GM12878 (cell line): ENCODE measurements around the gene SNCAIP. TPM values are rescaled to one million over a fixed set of nuclear protein-coding genes. Genes with fewer than 3 reads are reported as not detected.

Experiments used
- ATAC-seq: fragments of 200-7000 bp; cut with Tn5 transposase; 3 replicates; pipeline ENCODE4 v1.9.1; 2020; ENCODE audit warnings: mild to moderate bottlenecking, moderate library complexity
- BruUV-seq: library from RNA; stranded (reverse); fragments of 400-500 nt; replicated peaks from 2 replicates; lab custom pipeline; 2021; lab: Mats Ljungman, UMichigan
- CTCF ChIA-PET: fragments of 300-600 bp; sonication (Branson Sonifier 250); formaldehyde crosslinking; extraction: SDS; loops from one replicate; lab custom pipeline; 2021; ENCODE audit warnings: inconsistent platforms; lab: Yijun Ruan, JAX
- POLR2A ChIA-PET: fragments of 350-600 bp; formaldehyde crosslinking; extraction: SDS; loops from one replicate; lab custom pipeline; 2021; ENCODE audit warnings: inconsistent platforms; lab: Charles Lee
- RAD21 ChIA-PET: fragments of 300-600 bp; sonication (Branson Sonifier 250); formaldehyde crosslinking; loops from one replicate; lab custom pipeline; 2023; ENCODE audit warnings: antibody characterized with exemption; ENCODE audit not compliant: unreplicated experiment; lab: Charles Lee
- SMC1A ChIA-PET: fragments of 300-600 bp; sonication (Branson Sonifier 250); formaldehyde crosslinking; loops from one replicate; lab custom pipeline; 2023; ENCODE audit not compliant: unreplicated experiment, uncharacterized antibody; lab: Charles Lee
- DNase-seq: peaks from one replicate; pipeline ENCODE4 v3.0.0-alpha.2; 2011; ENCODE audit warnings: low read depth, low spot score
- FAIRE-seq: peaks from 3 replicates; lab custom pipeline; 2011; peaks lifted over from hg19 to GRCh38; lab: Jason Lieb, UNC
- H2AFZ ChIP-seq: 2 replicates; pipeline ENCODE4 v1.6.0; 2011; ENCODE audit warnings: low read depth, low read length, control low read depth; ENCODE audit not compliant: control insufficient read depth
- H3K27ac ChIP-seq: 2 replicates; pipeline ENCODE4 v1.5.1; 2011; ENCODE audit warnings: control low read depth; ENCODE audit not compliant: control insufficient read depth, insufficient read depth
- H3K27me3 ChIP-seq, 2 experiments: replicated peaks in 1 of 2; 2 replicates each; pipeline versions ENCODE4 v1.6.0 to v1.6.1; 2011; ENCODE audit warnings: low read length in 1 of 2; ENCODE audit not compliant: control insufficient read depth in 2 of 2, insufficient read depth in 2 of 2
- H3K36me3 ChIP-seq, 2 experiments: 2 replicates each; pipeline ENCODE4 v1.5.1; 2011; ENCODE audit warnings: low read length in 1 of 2; ENCODE audit not compliant: control insufficient read depth in 2 of 2, insufficient read depth in 2 of 2
- H3K4me1 ChIP-seq: 2 replicates; pipeline ENCODE4 v1.6.1; 2011; ENCODE audit warnings: mild to moderate bottlenecking, low read length, moderate library complexity, mixed read lengths; ENCODE audit not compliant: control insufficient read depth, insufficient read depth
- H3K4me2 ChIP-seq: 2 replicates; pipeline ENCODE4 v1.6.0; 2011; ENCODE audit warnings: control low read depth; ENCODE audit not compliant: control insufficient read depth, insufficient read depth
- H3K4me3 ChIP-seq: fragments of 200-600 bp; sonication (generic); 2 replicates; pipeline ENCODE4 v1.5.1; 2016
- H3K79me2 ChIP-seq: 2 replicates; pipeline ENCODE4 v1.6.0; 2011; ENCODE audit warnings: low read length; ENCODE audit not compliant: control insufficient read depth, insufficient read depth
- H3K9ac ChIP-seq: 2 replicates; pipeline ENCODE4 v1.8.0; 2011; ENCODE audit warnings: low read length, control low read depth, mixed read lengths; ENCODE audit not compliant: control insufficient read depth, insufficient read depth
- H3K9me3 ChIP-seq: replicated peaks from 3 replicates; pipeline ENCODE4 v1.5.1; 2011; ENCODE audit warnings: mild to moderate bottlenecking, low read length; ENCODE audit not compliant: control insufficient read depth, insufficient read depth
- H4K20me1 ChIP-seq: 2 replicates; pipeline ENCODE4 v1.6.0; 2011; ENCODE audit not compliant: control insufficient read depth, insufficient read depth
- BHLHE40 ChIP-seq, 2 experiments: fragments of 450-650 bp in 1 of 2; IDR thresholded peaks; 2 replicates each; pipeline ENCODE4 v1.6.1; 2011 to 2017; ENCODE audit warnings: low read depth in 2 of 2, borderline replicate concordance in 1 of 2, improper control_type of control experiment in 1 of 2, low read length in 1 of 2, mild to moderate bottlenecking in 1 of 2
- CBX5 ChIP-seq: sonication (generic); IDR thresholded peaks from 2 replicates; pipeline ENCODE4 v1.6.1; 2016; ENCODE audit warnings: low read depth, moderate library complexity, mild to moderate bottlenecking, inconsistent platforms
- RB1 ChIP-seq: fragments of 450-650 bp; formaldehyde crosslinking; IDR thresholded peaks from 2 replicates; pipeline ENCODE4 v1.6.1; 2017; ENCODE audit warnings: mild to moderate bottlenecking, borderline replicate concordance
- WRNIP1 ChIP-seq: IDR thresholded peaks from 2 replicates; pipeline ENCODE4 v1.6.1; 2011; ENCODE audit warnings: low read depth, low read length, improper control_type of control experiment, borderline replicate concordance
- ZNF622 ChIP-seq: fragments of 450-650 bp; IDR thresholded peaks from 2 replicates; pipeline ENCODE4 v1.6.1; 2017; ENCODE audit warnings: mild to moderate bottlenecking, inconsistent platforms
- WGBS: methylation state at CpG from one replicate; pipeline ENCODE4 v1.1.6; 2016; ENCODE audit warnings: low lambda C conversion rate; ENCODE audit not compliant: insufficient replicate concordance, insufficient coverage; ENCODE audit errors: missing lambda C conversion rate; 5-methylcytosine and 5-hydroxymethylcytosine counted together
- in situ Hi-C: fragments of 300-500 bp; cut with MboI; formaldehyde crosslinking; loops from 9 replicates; pipeline ENCODE4 v1.14.3; 2018; ENCODE audit warnings: mixed read lengths
- intact Hi-C: fragments of 100-400 bp; cut with micrococcal nuclease; formaldehyde crosslinking; loops from one replicate; pipeline ENCODE4 v1.14.2; 2022; ENCODE audit not compliant: unreplicated experiment
- polyA plus RNA-seq, 11 experiments: library from polyadenylated mRNA; depleted of rRNA in 4 of 11; unstranded in 6 of 11; stranded (reverse) in 5 of 11; fragments of >200 nt; fragmentation: Nextera tagmentation in 4 of 11; fragmentation: Illumina TruSeq in 1 of 11; extraction: Ambion mirVana in 4 of 11; extraction: Trizol in 1 of 11; gene quantifications; 1 replicate in 1 of 11; 2 replicates in 10 of 11; pipeline versions ENCODE4 v1.2.1 to v1.2.3, GENCODE V29; 2011 to 2016; ENCODE audit warnings: inconsistent platforms in 2 of 11, missing spikeins in 2 of 11, low read depth in 1 of 11
- total RNA-seq, 4 experiments: library from RNA; depleted of rRNA in 3 of 4; stranded (reverse); fragments of >200 nt in 3 of 4; fragmentation: Illumina TruSeq in 1 of 4; extraction: Trizol in 1 of 4; gene quantifications; 2 replicates each; pipeline versions ENCODE4 v1.2.1 to v1.2.3, GENCODE V29; 2013 to 2021
- TF ChIP-seq, protein P1 (sequence below): fragments of 450-650 bp; formaldehyde crosslinking; IDR thresholded peaks from 2 replicates; pipeline ENCODE4 v1.4.0; 2020; ENCODE audit warnings: mild to moderate bottlenecking, moderate library complexity
- TF ChIP-seq, protein P2 (sequence below): IDR thresholded peaks from 2 replicates; pipeline ENCODE4 v1.6.1; 2011; ENCODE audit warnings: borderline replicate concordance, low read depth, mild to moderate bottlenecking, moderate library complexity, low read length; ENCODE audit not compliant: insufficient read depth, poor library complexity, severe bottlenecking
- TF ChIP-seq, protein P3 (sequence below): IDR thresholded peaks from 2 replicates; pipeline ENCODE4 v1.6.1; 2012; ENCODE audit warnings: low read depth, low read length, improper control_type of control experiment
- TF ChIP-seq, protein P4 (sequence below), 3 experiments: IDR thresholded peaks in 2 of 3; conservative IDR thresholded peaks in 1 of 3; 2 replicates each; pipeline ENCODE4 v1.5.1; 2011; ENCODE audit warnings: low read depth in 3 of 3, low read length in 3 of 3, mild to moderate bottlenecking in 3 of 3, control low read depth in 2 of 3, moderate library complexity in 2 of 3, inconsistent platforms in 1 of 3, mixed read lengths in 1 of 3; ENCODE audit not compliant: control insufficient read depth in 2 of 3, insufficient read depth in 1 of 3; ENCODE audit errors: extremely low read depth in 1 of 3

The SNCAIP gene
- total and polyA plus RNA-seq, 10 of the 15 experiments (the other 5 are each of a cell fraction or from before 2014, with no cell fraction given): 0.03 to 0.62 (median 0.16) TPM; not detected in 1

DNA sequence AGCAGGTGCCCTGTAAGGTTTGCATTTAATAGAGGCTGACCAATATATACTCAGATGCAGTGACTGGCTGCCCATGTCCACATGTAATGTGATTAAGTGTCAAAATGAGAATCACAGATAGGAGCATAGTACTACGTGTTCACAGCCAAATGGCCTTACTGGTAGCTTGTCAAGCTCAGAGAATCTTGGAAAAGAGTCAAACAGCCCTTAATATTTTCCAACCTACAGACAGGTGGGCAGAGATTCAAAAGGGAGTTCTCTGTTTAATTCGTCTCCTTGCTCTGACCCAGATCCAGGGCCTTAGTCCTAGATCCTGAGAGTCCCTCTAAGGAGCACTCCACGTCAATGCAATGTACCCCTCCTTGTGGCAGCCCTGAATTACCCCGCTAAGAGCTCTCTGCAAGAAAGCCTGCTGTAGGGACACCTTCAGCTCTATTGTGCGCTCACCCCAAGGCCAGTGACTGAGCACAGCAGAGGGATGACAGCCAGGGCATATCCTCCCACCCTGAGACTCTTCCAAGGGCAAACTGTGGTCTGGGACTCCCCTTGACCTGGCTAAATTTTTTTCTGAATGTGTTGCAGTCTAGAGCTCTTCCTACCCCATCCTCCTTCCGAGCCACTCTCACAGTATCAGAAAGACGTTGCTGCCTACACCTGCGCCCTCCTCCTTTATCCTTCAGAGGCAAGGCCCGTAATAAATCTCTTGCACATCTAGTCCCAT lies 159.2 kb downstream of the SNCAIP start (continued):
- TF ChIP-seq, protein P1, sequence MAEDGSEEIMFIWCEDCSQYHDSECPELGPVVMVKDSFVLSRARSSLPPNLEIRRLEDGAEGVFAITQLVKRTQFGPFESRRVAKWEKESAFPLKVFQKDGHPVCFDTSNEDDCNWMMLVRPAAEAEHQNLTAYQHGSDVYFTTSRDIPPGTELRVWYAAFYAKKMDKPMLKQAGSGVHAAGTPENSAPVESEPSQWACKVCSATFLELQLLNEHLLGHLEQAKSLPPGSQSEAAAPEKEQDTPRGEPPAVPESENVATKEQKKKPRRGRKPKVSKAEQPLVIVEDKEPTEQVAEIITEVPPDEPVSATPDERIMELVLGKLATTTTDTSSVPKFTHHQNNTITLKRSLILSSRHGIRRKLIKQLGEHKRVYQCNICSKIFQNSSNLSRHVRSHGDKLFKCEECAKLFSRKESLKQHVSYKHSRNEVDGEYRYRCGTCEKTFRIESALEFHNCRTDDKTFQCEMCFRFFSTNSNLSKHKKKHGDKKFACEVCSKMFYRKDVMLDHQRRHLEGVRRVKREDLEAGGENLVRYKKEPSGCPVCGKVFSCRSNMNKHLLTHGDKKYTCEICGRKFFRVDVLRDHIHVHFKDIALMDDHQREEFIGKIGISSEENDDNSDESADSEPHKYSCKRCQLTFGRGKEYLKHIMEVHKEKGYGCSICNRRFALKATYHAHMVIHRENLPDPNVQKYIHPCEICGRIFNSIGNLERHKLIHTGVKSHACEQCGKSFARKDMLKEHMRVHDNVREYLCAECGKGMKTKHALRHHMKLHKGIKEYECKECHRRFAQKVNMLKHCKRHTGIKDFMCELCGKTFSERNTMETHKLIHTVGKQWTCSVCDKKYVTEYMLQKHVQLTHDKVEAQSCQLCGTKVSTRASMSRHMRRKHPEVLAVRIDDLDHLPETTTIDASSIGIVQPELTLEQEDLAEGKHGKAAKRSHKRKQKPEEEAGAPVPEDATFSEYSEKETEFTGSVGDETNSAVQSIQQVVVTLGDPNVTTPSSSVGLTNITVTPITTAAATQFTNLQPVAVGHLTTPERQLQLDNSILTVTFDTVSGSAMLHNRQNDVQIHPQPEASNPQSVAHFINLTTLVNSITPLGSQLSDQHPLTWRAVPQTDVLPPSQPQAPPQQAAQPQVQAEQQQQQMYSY (CRISPR knock-in tag): no peak
- TF ChIP-seq WRNIP1 (no peak), CBX5 (no peak), RB1 (no peak), ZNF622 (no peak)
- TF ChIP-seq, protein P2, sequence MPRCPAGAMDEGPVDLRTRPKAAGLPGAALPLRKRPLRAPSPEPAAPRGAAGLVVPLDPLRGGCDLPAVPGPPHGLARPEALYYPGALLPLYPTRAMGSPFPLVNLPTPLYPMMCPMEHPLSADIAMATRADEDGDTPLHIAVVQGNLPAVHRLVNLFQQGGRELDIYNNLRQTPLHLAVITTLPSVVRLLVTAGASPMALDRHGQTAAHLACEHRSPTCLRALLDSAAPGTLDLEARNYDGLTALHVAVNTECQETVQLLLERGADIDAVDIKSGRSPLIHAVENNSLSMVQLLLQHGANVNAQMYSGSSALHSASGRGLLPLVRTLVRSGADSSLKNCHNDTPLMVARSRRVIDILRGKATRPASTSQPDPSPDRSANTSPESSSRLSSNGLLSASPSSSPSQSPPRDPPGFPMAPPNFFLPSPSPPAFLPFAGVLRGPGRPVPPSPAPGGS: no peak
- TF ChIP-seq, all 136 proteins: peak for 0

DNA sequence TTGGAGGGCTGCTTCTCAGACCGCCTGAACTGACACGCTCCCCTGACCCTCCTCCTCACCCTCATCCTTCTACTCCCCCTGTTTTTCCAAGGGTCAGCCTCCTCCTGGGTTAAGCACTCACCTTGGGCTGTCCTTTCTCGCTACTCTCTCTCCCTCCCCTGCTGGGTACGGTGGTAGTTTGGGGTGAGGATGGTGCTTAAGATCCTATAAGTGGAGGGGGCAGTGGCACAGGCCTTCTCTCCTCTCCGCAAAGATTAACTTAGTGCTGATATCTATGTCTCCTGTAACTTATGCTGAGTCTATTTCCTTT lies 159.7 kb downstream of the SNCAIP start:
- Histone ChIP-seq H3K9ac (no peak overlapping the region), H3K27ac (no peak overlapping the region), H3K9me3 (no peaks in the 10 kb centered on the region), H3K4me1 (no peaks in the 10 kb centered on the region), H2AFZ (no peak overlapping the region), H3K27me3 (no peaks in the 10 kb centered on the region; a peak in 1 of 4 replicates), H3K36me3 (no peaks in the 10 kb centered on the region), H4K20me1 (no peaks in the 10 kb centered on the region), H3K4me2 (no peak overlapping the region), H3K79me2 (no peaks in the 10 kb centered on the region), H3K4me3 (no peak overlapping the region)
- RAD21 ChIA-PET: no interaction called here
- SMC1A ChIA-PET: no interaction called here
- in situ Hi-C loops: no loop called here
- FAIRE-seq (no peak), ATAC-seq (no peak), DNase-seq (no peak)
- WGBS: 46% methylated on average over 5 of the region's 5 CpGs
- BruUV-seq: no TSS peak
- intact Hi-C loops: no loop called here
- POLR2A ChIA-PET: no interaction called here
- CTCF ChIA-PET: no interaction called here
- TF ChIP-seq, protein P3, sequence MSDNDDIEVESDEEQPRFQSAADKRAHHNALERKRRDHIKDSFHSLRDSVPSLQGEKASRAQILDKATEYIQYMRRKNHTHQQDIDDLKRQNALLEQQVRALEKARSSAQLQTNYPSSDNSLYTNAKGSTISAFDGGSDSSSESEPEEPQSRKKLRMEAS: no peak
- TF ChIP-seq, protein P4, sequence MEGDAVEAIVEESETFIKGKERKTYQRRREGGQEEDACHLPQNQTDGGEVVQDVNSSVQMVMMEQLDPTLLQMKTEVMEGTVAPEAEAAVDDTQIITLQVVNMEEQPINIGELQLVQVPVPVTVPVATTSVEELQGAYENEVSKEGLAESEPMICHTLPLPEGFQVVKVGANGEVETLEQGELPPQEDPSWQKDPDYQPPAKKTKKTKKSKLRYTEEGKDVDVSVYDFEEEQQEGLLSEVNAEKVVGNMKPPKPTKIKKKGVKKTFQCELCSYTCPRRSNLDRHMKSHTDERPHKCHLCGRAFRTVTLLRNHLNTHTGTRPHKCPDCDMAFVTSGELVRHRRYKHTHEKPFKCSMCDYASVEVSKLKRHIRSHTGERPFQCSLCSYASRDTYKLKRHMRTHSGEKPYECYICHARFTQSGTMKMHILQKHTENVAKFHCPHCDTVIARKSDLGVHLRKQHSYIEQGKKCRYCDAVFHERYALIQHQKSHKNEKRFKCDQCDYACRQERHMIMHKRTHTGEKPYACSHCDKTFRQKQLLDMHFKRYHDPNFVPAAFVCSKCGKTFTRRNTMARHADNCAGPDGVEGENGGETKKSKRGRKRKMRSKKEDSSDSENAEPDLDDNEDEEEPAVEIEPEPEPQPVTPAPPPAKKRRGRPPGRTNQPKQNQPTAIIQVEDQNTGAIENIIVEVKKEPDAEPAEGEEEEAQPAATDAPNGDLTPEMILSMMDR (IDR thresholded peaks at IDR 0.05 in 2 of 3, conservative IDR thresholded peaks at IDR 0.05 in 1 of 3; ENCODE audit: control insufficient read depth in 2 of 3, extremely low read depth in 1 of 3, insufficient read depth in 1 of 3, low read depth in 3 of 3, low read length in 3 of 3): no peak
- TF ChIP-seq, protein P1 (CRISPR knock-in tag): no peak
- no peak for TF ChIP-seq BHLHE40 (IDR thresholded peaks at IDR 0.05; ENCODE audit: borderline replicate concordance in 1 of 2, low read depth in 2 of 2, low read length in 1 of 2)
